HCT116 (cell line): ENCODE data around the gene TMED10.

ENCODE experiments used
- CTCF ChIP-seq, 3 experiments: fragments of 200-600 bp in 1 of 3; sonication (generic) in 1 of 3; IDR thresholded peaks in 2 of 3; conservative IDR thresholded peaks in 1 of 3; 2 replicates each; pipeline ENCODE4 v1.5.1; 2012 to 2017; ENCODE audit warnings: low read depth in 2 of 3, low read length in 2 of 3, antibody characterized with exemption in 1 of 3, borderline replicate concordance in 1 of 3, control low read depth in 1 of 3, mild to moderate bottlenecking in 1 of 3, mixed read lengths in 1 of 3, mixed run types in 1 of 3, moderate library complexity in 1 of 3; ENCODE audit not compliant: insufficient read depth in 1 of 3
- EZH2 ChIP-seq: fragments of 200-600 bp; sonication (generic); IDR thresholded peaks from 2 replicates; pipeline ENCODE4 v1.6.1; 2017; ENCODE audit warnings: antibody characterized with exemption, mixed run types
- EZH2phosphoT487 ChIP-seq: fragments of 200-600 bp; IDR thresholded peaks from 2 replicates; pipeline ENCODE4 v1.6.1; 2018; ENCODE audit warnings: antibody characterized with exemption, borderline replicate concordance
- POLR2A ChIP-seq: IDR thresholded peaks from 2 replicates; pipeline ENCODE4 v1.7.0; 2011; ENCODE audit warnings: borderline replicate concordance; ENCODE audit not compliant: insufficient read depth, insufficient read length; ENCODE audit errors: extremely low read depth
- POLR2AphosphoS5 ChIP-seq: IDR thresholded peaks from 2 replicates; pipeline ENCODE4 v1.6.1; 2011; ENCODE audit warnings: mild to moderate bottlenecking, low read depth, low read length, moderate library complexity
- SIN3A ChIP-seq: IDR thresholded peaks from 2 replicates; pipeline ENCODE4 v1.6.1; 2012; ENCODE audit warnings: low read depth
- TCF7L2 ChIP-seq: IDR thresholded peaks from 2 replicates; pipeline ENCODE4 v1.7.0; 2011; ENCODE audit warnings: borderline replicate concordance, inconsistent platforms; ENCODE audit not compliant: insufficient read depth, insufficient read length; ENCODE audit errors: extremely low read depth
- YY1 ChIP-seq: IDR thresholded peaks from 2 replicates; pipeline ENCODE4 v1.6.1; 2011; ENCODE audit warnings: low read length, low read depth, moderate library complexity, mild to moderate bottlenecking; ENCODE audit not compliant: insufficient replicate concordance; ENCODE audit errors: extremely low read depth
- ZBTB33 ChIP-seq: IDR thresholded peaks from 2 replicates; pipeline ENCODE4 v1.6.1; 2011; ENCODE audit warnings: mild to moderate bottlenecking, low read length, moderate library complexity; ENCODE audit not compliant: insufficient replicate concordance; ENCODE audit errors: extremely low read depth

GRCh38 chr14:75183225-75183624, 6.8 kb upstream of the TMED10 start:
- TF ChIP-seq EZH2 (no peak), CTCF (IDR thresholded peaks at IDR 0.05 in 2 of 3, conservative IDR thresholded peaks at IDR 0.05 in 1 of 3; ENCODE audit: borderline replicate concordance in 1 of 3, insufficient read depth in 1 of 3, low read depth in 2 of 3, low read length in 2 of 3) (no peak), TCF7L2 (no peak), POLR2A (no peak), POLR2AphosphoS5 (no peak), SIN3A (no peak), YY1 (no peak), EZH2phosphoT487 (no peak), ZBTB33 (no peak)
